CD4-positive, alpha-beta T cell treated with Interleukin-4 for 4 hours (primary cell): ENCODE measurements around the gene ING3.

Source experiments
- DNase-seq: peaks from one replicate; pipeline ENCODE4 v3.0.0-alpha.2; 2020

Gene ING3

DNA sequence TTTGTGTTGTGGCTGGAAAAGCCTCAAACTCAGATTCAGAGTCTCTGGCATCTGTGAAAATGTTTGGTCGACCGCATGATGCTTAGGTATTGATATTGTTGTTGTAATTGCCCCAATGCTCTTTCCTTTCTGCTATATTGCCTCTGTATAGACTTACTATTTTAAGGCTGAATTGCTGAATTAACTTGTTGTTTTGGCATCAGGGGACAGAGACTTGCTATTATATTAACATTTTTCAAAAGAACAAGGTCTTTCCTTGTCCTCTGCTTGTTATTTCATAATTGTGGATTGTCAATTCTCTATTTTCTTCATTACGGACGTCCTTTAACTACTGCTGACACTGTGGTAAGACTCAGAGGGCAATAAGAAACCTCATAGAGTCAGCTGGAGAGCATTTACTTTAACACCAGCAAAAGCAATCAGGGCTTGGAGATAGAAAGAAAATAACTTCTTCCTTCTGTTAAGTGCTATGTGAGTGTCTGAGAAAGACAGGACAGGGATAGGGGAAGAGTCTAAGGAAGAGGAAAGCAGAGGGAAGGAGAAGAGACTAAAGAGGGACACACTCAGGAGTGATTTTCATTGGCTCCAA lies 55.5 kb downstream of the ING3 start:
- no peak for DNase-seq

DNA sequence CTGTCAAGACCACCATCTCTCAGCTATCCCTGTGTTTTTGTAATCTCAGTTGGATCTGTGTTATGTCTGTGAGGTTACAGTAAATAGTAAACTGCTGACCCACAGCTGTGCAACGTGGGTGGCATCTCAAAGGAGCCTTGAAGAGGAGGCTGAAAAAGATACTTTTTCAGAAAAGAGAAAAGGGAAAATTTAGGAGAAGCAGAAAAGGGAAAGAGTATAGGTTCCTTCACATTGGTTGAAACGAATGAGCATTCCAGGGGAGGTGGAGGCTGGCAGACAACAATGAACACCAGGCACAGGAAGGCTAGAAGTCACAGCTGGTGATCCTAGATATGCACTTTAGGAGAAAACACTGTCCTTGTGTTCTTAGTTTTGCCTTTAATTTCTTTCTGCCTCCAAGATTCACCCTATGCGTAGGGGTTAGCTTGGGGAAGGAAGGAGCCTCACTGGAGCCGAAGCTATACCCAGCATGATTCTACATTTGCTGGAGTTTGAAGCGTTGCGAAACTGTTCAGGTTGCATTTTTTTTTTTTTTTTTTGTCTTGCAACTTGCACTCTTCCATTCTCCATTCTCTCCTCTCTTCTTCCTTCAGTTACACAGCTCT lies 56.2 kb downstream of the ING3 start:
- no peak for DNase-seq

DNA sequence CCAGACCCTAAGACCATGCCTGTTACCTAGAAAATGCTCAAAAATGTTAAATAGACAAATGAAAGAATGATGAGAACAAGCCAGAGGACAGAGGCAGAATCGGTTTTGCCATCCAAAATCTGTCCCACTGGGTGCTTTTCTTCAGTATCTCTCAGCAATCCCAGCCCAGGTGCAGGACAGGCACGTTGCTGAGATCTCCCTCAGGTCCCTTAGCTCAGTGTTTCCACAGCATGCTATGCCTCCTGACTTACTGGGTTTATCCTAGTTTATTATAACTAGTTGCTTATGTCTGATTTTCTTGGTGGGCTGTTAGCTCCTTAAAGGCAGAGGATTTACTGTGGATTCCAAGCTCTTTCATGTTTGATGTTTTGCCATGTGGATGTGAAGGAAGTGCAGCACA lies 58.2 kb downstream of the ING3 start:
- no peak for DNase-seq

DNA sequence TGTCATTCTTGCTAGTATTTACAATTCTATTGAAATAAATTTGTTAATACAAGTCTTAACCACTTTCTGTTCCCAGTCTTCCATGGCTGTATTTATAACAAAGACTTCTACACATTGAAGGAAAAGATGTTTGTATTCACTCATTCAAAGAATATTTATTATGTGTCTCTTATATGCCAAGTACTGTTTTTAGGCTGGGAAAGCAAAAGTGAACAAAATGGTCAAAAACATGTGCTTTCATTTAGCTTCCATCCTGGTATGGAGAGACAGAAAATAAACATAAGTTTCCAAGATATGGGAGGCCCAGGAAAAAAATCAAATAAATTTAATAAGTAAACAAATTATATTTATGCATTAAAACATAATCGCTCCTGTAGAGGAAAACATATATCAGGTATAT lies 60.8 kb downstream of the ING3 start:
- no peak for DNase-seq

DNA sequence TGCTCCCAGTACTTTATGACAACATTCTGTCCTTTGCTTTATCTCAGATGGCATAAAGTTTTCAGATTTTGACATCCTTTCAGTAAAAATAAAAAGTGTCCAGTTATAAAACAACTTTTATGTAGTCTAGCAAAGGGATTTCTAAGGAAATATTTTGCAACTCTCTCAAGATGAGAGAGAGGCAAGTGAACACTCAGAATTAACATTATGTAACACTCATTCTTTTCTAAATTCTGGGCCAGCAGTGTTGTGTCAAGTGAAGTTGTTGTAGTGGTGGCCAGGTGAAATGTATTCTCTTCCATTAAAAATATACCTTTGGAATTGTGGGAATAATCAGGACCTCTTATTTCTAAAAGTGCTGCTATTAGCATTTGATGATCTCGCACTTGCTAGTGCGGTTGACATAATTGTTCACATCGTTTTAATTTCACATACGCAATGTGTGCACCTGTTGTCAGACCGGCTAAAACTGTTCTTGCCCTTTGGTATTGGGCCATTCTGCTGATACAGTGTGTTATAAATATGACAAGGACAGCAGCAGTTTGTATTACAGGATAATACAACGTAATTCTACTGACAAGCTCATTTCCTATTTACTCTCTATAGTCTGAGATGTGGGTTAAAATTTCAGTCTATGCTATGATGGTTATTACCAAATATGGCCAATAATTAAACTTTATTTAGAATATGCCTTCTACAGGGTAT lies 61.7 kb downstream of the ING3 start:
- no peak for DNase-seq

DNA sequence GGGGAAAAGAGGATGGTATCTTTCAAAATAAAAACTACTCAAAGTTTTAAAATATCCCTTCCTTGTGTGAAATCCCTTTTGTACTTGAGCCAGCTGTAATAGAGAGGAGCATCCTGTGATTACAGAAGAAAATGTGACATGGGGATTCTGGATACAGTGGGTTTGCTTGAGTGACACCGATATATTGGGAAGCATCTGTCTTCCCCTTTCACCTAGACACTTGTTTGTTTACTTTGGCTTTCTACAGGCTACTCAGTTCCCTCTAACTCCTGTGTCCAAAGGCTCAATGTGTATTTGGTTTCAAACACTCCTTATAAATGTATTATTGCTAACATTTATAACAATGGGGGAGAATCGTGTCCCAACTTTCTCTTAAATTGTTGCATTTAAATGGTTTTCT lies 62.3 kb downstream of the ING3 start:
- DNase-seq: no peak

DNA sequence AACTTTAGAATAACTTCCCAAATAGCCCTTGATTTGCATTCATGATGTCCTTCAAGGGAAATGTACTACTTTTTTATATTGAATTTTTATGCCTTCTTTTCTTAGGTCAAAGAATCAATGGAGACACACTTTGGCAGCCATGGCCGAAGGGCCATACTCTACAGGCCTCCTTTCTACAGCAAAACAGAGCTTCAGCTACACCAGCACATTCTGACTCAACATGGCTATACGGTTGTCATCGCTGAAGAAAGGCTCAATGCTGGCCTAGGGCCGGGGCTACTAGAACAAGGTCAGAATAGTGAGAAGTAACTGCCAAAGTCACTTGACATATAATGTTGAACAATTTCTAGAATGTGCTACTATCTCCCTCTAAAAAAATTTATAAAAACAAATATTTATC lies 65.0 kb downstream of the ING3 start:
- DNase-seq: no peak

DNA sequence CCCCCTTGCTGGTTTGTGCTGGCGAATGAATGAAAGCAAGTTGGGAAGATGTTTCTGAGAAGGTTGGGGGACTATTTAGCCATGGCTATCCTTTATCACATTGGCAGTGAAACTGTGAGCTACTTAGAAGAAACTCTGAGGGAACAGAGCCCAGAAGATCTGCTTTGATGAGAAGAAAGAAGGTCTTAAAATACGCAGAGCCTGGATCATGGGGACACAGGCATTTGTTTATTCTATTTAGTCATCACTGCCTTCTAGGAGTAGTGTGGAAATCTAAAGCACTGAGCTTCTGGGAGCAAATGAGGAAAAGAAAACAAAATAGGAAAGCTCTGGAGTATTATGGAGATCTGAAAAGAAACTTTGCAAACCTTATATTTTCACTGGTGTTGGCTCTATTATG lies 66.4 kb downstream of the ING3 start:
- no peak for DNase-seq

DNA sequence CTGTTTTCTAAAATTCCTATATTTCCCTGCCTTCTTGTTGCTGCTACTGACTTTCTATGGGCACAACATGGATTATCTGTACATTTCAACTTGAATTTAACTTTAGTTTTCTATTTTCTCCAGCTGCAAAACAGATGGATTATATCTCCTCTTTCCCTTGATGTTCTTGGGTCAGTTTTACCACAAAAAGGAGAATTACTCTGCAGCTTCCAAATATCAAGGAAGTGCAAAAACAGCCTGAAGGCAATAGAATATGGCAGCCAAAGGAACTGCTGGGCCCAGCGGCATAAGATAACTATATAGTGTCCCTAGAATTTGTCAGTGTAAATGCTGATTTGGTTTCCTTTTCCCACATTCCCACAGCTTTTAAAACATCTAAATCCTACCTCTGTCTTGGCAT lies 67.0 kb downstream of the ING3 start:
- DNase-seq: no peak

DNA sequence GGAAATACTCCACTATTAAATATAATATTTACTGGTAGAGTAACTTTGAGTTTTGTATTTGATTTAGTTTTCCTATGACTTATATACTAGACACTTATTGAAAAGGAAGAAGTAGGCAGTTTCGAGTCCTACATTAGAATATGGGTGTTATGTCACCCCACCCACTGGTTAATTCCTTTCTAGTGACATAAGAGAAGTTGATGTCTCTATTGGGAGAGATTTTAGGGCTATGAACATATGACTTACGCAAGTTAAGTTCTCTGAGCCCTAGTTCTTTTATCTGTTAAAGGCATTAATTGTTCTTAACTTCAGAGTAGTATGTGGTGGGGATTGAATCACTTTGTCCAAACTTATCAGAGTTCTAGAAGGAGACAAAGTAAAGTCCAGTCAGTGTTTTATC lies 68.4 kb downstream of the ING3 start:
- DNase-seq: no peak

DNA sequence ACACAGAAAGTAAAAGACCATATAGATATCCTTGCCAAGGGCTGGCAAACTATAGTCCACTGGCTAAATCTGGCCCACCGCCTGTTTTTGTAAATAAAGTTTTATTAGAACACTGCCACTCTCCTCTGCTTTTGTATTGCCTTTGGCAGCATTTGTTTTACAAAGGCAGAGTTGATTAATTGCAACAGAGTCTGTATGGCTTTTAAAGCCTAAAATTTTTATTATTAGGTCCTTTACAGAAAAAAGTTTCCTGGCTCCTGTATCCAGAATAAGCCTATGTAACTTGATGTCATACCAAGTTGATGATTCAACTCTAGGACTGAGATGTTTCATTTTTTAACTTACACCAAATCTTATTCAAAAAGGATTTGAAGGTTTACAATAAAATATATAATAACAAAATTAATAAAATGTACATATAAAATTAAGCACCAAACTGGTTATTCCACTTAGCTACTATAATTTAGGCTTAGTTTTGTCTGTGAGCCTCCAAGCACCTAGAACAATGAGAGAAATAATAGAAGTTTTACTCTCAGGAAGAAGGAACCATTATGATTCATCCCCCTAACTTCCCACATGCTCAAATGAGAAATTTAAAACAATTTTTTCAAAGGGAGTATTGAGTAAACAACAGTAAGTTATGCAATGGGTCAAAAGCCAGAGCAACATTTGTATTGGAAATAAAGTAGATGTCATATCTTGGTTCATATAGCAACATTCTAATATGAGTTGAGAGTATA lies 69.8 kb downstream of the ING3 start:
- DNase-seq: no peak

DNA sequence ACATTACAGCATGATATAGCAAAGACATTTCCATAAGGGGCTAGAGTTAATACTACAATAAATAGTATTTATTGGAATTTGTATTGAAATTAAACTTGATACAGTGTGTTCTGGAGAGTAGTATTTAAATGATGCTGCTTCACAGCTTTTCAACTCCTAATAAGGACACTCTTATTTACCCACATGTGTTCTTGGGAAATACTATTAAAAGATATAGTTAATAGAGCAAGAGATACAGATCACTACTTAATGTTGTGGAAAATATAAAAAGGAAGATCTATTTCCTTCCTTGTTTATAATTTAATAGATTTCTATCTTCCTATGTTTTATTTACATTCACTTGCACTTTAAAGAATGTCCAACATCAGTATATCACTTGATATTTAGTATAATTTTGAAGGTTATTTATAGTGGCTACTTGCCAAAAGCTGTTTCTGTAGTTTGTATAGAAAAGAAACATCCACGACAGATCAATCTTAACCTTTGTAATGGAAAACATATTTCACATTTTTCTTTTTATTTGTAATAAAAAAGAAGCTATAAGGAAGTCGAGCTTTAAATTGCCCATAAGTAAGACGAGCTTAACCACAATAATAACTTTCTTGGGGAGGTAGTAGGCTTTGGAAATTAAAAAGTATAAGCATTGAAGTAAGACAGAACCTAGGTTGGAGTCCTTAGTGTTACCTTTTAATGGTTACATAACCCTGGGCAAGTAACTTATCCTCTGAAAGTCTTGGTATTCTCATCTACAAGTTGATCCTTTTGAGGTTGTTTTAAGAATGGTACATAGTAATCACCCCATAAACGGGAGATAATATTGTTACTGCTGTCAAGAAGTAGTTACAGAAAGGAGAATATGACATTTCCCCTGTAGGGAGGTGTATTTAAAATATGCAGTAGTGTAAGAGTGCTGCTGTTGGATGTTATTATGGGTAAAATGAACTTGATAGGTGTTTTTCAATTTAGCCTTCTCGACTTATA lies 70.7 kb downstream of the ING3 start:
- no peak for DNase-seq

DNA sequence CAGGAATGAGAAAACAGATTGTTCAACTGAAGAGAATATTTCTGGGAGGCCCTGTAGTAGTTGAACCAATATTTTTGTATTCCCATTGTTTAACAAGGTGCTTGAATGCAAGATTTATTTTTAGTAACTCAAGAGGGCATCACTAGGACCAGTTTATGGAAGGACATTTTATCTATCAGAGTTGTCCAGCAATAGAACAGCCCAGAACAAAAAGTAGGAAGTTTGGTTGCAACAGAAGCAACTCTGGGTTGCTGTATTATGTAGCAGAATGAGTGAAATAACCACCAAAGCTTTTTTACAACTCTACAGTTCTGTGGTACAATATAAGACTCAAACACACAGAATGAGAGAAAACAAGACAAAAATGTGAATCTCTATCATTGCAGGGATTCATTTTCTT lies 72.6 kb downstream of the ING3 start:
- DNase-seq: no peak

DNA sequence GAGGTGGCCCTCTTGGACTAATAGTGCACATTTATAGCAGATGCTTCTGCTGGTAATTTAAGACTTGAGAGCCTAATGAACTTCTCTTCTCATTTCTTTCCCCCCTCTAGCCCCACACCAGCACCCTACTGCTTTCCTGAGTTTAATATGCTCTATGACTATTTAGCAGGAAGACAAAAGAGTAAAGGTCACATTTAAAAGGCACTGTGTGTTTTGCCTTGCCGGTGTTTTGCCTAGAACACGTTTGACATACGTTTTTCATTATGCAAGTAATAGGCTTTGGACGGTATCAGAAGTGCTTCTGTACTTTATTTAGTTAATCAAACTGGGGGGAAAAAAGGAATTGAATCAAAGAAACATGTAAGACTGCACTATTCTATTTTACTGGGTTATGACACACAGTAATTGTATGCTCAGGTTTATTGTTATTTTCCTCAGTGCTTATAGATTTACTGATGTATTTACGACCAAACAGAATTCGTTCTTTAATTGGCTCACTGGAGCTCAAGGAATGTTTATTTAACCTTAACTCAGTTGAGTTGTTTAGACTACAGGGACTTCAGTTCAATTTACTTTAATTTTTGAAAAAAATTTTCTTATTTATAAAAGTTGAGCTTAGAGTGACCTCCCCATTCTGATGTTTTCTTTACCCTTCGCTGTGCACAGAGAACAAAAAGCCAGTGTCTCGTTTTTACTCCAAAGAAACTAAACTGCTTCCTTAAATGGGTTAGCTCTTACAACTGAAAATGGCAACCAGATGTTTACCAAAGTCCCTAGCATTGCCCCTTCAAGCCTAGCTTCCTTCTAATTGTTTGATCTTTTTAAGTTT lies 73.3 kb downstream of the ING3 start:
- DNase-seq: no peak

DNA sequence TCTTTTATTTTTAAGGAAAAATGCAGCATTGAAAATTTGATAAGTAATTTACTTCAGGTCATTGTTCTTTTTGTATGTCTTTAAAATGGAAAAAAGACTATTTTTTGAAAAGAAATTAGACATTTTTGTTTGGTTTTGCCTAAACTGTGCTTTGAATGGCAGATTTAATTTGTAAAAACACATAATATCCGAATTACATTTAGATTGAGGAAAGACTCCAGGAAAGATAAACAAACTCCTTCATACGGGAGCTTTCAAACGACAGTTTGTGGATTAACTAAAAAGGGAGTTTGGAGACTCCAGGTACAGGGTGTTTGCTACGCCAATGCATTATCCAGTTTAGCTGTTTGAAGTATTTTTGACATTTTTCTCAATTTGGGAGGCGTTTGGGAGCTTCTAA lies 74.0 kb downstream of the ING3 start:
- no peak for DNase-seq

DNA sequence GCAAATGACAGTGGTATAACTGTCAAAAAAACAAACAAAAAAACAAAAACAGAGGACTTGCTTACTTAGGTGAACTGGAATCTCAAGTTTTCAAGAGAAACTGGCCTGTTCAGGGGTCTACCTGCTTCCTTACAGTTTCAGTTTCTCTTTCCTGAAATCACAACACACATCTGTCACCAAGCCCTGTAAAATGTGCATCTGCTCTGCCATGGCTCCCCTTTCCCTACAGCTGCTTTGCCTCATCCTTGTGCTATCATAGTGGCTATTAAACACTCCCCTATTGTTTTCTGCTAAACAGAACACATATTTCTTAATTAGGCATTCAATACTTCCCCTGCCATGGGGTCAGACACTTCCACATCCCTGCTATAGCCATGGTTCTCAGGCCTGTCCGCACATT lies 75.6 kb downstream of the ING3 start:
- DNase-seq: no peak

DNA sequence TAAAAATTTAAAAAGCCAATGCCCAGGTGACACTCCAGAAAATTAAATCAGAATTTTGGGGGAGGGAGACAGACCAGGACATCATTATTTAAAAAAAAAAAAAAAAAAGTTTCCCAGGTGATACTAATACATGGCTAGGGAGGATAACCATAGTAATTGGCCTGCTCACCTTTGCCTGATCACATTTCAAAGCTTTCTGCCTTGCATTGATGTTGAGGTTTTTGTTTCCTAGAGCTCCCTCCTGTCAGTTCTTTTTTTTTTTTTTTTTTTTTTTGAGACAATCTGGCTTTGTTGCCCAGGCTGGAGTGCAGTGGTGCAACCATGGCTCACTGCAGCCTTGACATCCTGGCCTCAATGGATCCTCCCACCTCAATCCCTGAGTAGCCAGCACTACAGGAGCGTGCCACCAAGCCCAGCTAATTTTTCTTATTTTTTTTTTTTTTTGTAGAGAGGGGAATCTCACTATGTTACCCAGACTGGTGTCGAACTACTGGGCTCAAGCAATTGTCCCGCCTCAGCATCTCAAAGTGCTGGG lies 76.1 kb downstream of the ING3 start:
- no peak for DNase-seq
